Kasumi-1 (cell line): ENCODE data around the gene LDLRAD2.

Experiments used
- DNase-seq, 2 experiments: peaks; one replicate each; lab custom pipeline; 2025; lab: John Stamatoyannopoulos, UW

LDLRAD2 gene

DNA sequence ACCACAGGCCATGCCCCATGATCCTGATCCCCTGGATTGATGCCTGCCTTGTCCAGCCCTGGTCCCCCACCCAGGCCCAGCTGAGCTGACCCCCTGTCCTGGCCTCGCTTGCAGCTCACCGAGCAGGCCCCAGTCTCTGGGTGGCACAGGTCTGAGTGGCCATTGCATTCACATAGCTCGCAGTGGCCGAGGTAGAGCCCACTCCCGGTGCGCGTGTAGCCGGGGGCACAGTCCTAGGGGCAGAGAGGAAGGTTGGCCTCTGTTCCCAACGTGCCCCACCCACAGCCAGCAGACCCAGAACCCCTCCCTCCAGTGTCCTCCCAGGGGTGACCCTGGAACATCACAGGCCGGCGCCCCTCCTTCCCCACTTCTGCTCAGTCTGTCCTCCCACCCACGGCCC lies 51.9 kb downstream of the LDLRAD2 start:
- DNase-seq = no peak

DNA sequence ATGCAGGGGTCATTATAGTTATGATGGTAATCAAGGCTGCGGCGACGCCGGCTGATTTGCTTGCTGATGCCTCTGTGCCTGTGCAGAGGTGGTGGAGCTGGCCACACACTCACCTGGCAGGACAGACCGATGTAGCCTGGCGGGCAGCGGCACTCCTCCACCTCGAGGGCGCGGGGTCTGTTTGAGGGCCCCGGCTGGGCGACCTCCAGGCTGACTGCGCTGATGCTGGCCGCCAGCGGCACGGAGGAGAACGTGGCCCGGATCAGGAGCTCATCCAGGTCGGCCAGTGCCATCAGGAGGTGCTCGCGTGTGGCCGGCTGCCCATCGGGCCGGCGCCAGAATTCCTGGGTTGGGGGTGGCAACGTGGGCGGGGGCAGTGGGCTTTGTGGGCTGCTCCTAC lies 52.7 kb downstream of the LDLRAD2 start:
- no peak for DNase-seq

DNA sequence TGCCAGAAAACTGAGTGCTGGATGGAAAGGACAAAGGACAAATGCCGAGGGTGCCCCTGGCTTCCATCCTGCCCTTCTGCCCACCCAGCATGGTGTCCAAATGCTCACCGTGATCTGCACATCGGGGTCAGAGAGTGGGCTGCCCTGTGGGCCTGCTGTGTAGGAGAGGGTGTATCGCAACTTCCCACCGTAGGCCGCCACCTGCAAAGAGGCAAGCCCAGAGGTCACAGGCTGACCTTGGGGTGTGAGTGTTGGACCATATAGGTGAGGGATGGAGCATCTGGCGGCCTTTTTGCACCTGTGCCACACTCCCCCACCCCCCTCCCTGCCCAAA lies 53.5 kb downstream of the LDLRAD2 start:
- no peak for DNase-seq

DNA sequence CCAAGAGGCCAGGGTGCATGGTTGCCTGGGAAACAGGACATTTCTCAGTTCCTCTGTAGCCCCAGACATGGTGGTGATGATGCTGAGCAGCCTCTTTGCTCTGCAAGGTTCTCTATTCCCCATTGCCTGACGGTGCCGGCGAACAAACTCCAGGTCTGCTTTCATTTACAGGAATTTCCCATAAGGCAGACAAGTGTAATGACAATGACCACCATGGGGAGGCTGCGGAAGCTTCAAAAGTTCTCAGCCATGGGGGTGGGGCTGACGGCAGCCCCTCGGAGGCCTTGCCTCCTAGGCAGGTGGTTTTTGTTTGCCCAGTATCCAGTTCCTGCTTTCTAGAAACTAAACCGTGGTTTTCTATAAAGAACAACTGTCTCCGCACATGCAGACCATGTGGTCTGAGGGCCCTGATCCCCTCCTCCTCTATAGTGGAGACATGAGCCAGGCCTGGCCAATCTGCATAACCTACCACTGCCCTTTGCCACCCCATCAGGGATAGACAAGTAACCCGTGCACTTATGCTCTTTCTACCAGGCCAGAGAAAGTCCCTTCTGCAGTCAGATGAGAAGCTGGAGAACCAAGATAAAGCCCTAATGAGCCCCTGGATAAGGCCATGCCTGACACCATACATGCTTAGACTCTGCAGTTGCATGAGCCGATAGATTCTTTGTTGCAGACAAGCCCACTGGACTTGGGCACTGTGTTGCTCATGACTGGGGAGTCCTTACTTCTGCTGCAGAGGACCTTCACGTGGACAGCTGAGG lies 54.1 kb downstream of the LDLRAD2 start:
- DNase-seq = peak; percentile 11 to 13

DNA sequence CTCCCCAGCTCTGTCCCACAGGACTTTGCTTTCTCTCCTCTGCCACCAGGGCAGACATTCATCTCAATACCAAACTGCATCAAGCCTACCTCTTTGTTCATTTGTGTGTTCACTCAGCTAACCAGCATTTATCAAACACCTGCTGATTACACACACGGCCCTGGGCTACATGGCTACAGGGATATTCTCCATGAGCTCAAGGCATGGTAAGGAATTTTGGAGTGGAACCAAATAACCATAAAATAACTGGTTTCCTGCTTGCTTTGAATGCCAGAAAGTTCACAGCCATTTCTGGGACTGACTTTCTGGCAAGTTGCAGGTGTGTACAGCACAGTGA lies 54.6 kb downstream of the LDLRAD2 start:
- DNase-seq = no peak

DNA sequence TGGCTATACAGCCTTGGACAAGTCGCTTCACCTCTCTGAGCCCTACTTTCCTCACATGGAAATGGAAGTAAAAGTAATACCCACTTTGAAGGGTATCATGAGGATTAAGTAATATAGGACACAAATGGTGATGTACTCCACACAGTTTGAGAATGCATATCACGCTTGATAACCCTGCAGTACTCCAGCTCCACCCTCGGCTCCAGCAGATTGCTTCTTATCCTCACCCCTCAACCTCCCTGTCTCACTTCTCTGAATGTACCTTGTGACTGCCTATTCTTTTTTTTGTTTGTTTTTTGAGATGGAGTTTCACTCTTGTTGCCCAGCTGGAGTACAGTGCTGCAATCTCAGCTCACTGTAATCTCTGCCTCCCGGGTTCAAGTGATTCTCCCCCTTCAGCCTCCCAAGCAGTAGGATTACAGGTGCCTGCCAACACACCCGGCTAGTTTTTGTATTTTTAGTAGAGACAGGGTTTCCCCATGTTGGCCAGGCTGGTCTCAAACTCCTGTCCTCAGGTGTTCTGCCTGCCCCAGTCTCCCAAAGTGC lies 55.5 kb downstream of the LDLRAD2 start:
- no peak for DNase-seq

DNA sequence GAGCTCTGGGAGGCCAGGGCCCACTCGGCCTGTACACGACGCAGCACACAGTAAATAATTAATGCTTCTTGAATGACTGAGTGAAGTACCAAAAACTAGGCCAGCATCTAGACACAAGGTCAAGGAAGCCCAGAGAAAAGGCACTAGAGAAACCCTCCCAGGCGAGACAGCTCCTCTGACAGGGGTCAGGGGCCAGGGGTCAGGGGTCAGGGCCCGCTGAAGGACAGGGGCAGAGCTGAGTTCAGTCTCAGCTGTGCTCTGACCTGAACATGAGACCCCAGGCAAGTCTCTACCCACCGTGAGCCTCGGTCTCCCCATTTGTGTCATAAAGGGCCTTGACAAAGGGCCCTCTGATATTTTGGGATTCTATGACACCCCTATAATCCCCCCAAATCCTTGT lies 56.4 kb downstream of the LDLRAD2 start:
- DNase-seq = no peak

DNA sequence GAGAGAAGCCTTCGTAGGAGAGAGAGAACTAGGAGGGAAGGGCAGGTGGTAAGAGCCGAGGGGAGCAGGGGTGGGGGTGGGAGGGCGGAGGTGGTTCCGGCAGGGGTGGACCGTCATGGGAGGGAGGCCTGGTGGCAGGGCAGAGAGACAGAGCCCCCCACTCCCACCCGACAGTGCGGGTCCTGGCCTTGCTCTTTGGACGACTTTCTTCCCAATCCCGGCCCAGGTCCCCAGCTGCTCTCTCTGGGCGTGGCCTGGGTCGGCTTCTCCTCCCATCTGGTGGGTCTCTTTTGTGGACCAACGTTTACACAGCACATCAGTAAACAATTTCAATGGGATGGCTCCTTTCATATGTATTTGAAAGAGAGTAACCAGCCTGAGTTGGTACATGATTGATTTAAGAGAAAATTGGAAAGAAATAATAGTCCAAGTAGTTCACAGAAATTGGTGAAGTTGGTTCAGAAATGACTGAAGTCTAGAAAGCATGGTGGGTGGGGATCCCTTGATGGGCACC lies 56.9 kb downstream of the LDLRAD2 start:
- no peak for DNase-seq

DNA sequence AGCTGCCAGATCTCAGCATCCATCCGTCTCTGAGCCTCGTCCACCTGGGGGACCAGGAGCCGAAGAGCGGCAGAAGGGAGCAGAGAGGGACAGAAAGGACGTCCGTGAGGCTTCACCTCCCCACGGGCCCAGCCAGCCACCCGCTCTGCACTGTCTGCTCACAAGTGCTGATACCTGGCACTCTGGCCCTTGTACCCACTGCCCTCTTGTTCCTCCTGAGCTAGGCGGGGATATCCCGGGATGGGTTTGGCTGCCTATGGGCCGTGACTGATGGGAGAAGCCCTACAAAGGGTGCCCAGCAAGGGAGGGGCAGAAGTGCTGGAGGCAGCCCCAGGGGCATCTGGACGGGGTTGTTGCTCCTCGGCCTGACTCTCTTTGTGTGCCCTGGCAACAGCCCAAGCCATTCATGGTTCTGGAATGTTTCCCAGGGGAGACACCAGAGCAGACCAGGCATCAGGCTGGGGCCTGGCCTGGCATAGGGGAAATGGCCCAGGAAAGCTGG lies 57.6 kb downstream of the LDLRAD2 start:
- DNase-seq = no peak

DNA sequence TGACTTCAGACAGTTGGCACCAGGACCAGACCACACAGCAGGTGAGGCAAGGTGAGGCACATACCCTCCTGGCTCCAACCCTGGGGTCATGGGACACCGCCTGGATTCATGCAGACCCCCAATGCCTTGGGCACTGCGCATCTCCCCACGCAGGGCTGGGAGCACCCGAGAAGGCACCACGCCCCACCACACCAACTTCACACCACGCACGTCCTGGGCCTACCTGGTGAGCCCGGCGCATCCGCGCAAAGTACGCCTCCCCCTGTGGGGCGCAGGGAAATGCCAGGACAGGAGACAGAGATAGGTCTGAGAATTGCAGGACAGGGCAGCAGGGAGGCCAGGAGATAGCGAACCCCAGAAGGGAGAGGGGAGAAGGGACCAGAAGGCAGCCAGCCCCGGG lies 58.5 kb downstream of the LDLRAD2 start:
- DNase-seq = no peak

DNA sequence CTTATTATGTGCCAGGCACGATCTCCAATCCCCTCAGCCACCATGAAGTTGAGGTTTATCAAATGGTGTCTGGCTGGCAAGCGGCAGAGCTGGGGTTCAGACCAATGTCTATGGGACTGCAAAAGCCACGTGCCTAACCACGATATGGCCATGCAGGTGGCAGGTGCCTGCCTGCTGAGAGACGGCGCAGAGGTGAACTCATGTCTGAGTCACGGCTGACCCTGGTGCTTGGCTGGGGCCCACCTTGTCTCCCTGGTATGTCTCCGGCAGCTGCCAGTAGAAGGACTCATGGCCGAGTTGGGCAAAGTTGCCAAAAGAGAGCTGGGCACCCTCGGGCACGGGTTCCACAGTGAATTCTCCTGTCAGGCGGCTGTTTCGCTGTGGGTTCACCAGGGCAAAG lies 59.9 kb downstream of the LDLRAD2 start:
- no peak for DNase-seq

DNA sequence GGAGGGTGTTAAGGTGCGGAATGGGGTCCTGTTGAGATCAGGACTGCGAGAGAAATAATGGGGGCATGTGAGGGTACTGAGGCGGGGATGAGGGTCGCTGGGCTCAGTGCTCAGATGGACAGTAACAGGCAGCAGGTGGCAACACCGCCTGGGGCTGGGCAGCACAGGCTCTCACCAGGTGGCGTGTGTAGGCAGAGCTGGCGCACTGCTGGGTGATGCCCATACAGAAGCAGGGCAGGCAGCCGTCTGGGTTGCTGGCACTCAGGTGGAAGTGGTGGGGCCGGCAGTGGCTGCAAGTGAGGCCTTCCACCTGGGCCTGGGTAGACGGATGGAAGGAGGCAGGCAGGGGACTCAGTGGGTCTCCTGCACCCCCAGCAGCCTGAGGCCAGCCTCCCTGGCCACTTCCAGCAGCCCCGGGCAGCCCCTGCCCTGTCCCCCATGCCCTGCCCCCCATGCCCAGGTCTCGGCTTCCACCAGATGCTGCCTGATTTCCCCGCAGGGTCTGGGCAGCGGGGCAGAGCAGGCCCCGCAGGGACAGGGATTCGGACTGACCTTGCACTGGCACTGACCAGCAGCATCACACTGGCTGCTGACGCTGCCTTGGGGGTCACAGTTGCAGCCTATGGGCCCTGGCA lies 60.5 kb downstream of the LDLRAD2 start:
- DNase-seq = no peak

DNA sequence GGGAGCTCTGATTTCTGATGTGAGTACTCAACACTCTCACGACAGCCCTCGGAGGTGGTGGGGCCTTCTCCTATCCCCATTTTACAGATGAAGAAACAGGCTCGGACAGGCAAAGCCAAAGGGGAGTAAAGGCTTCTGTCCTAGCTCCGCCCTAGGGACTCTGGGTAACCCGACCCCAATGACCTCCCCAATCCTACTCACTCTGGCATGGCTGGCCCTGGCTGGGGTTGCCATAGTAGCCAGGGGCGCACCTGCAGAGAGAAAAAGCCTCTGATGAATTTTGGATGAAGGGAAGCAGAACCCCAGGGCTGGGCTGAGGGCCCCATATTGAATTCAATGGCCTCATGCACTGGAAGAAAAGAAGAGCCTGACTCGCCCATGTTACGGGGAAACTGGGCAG lies 61.1 kb downstream of the LDLRAD2 start:
- DNase-seq = no peak

DNA sequence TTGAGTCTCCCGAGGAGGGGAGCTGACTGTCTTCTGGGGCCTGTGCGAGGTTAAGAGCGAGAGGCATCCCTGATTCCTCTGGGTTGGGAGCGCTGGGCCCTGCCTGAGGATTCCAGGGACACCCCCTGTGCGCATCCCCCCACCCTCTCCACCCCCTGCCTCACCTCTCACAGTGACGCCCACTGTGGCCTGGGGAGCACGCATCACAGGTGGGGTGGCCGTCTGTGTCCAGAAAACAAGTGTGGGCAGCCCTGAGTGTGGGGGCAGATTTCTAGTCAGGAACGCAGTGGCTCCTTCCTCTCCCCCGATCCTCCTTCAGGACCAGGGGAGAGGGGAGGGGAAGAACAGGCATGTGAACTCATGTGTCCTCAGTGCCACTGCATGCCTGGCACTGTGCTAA lies 61.7 kb downstream of the LDLRAD2 start:
- DNase-seq = no peak

DNA sequence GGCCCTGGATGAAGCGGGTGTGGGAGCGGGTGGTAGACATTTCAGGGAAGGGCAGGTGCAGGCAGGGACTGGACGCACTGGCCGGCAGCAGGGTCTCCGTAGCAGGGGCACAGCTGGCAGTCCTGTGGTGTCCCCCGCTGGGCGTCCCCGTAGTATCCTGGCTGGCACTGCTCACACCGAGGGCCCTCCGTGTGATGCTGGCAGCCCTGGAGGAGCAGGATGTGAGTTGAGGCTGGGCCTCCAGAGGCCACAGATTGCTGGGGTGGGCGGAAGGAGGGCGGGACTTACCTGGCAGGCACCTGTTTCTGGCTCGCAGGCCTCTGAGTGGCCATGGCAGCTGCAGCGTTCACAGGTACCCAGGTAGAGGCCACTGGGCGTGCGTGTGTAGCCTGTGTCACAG lies 62.3 kb downstream of the LDLRAD2 start:
- no peak for DNase-seq
